Naive B cell (primary cell): Measurements from ENCODE around the gene RAPGEF3. TPM values are rescaled to one million over a fixed set of nuclear protein-coding genes. Genes with fewer than 3 reads are reported as not detected.

Source experiments
- ATAC-seq, 2 donors: fragments of 150-1000 bp; cut with Tn5 transposase; 2 replicates each; pipeline ENCODE4 v1.10.0; 2021; ENCODE audit warnings: low read depth in 2 of 2, mild to moderate bottlenecking in 2 of 2, moderate library complexity in 2 of 2
- DNase-seq: peaks from one replicate; pipeline ENCODE4 v3.0.0; 2022
- H3K27ac Mint-ChIP-seq, 6 donors: one replicate each; pipeline ENCODE4 v1.8.0; 2020 to 2022; ENCODE audit warnings: mild to moderate bottlenecking in 6 of 6, mixed read lengths in 6 of 6, moderate library complexity in 5 of 6, inconsistent platforms in 2 of 6
- H3K27me3 Mint-ChIP-seq, 3 donors: one replicate each; pipeline ENCODE4 v1.8.0; 2021 to 2022; ENCODE audit warnings: mixed read lengths in 3 of 3, mild to moderate bottlenecking in 1 of 3
- H3K36me3 Mint-ChIP-seq, 2 donors: one replicate each; pipeline ENCODE4 v1.8.0; 2020 to 2022; ENCODE audit warnings: mixed read lengths in 2 of 2, inconsistent platforms in 1 of 2, mild to moderate bottlenecking in 1 of 2
- H3K4me1 Mint-ChIP-seq, 3 donors: one replicate each; pipeline ENCODE4 v1.8.0; 2020 to 2022; ENCODE audit warnings: mixed read lengths in 3 of 3, inconsistent platforms in 1 of 3, mild to moderate bottlenecking in 1 of 3, moderate library complexity in 1 of 3
- H3K4me3 Mint-ChIP-seq, 8 donors: one replicate each; pipeline ENCODE4 v1.8.0; 2020 to 2022; ENCODE audit warnings: mild to moderate bottlenecking in 8 of 8, mixed read lengths in 8 of 8, moderate library complexity in 8 of 8, inconsistent platforms in 2 of 8
- H3K9me3 Mint-ChIP-seq, 7 donors: one replicate each; pipeline ENCODE4 v1.8.0; 2020 to 2022; ENCODE audit warnings: mixed read lengths in 7 of 7, mild to moderate bottlenecking in 5 of 7, inconsistent platforms in 2 of 7, moderate library complexity in 1 of 7
- polyA plus RNA-seq, 6 donors: library from polyadenylated mRNA; unstranded; fragments of 300-500 nt; fragmentation: Illumina TruSeq; gene quantifications; one replicate each; pipeline ENCODE4 v1.2.3, GENCODE V29; 2021; ENCODE audit warnings: low read depth in 6 of 6

Gene RAPGEF3
- polyA plus RNA-seq, 6 donors from 2014 or later, result 0.39 to 2.6 (median 0.52) TPM; not detected in 1

DNA sequence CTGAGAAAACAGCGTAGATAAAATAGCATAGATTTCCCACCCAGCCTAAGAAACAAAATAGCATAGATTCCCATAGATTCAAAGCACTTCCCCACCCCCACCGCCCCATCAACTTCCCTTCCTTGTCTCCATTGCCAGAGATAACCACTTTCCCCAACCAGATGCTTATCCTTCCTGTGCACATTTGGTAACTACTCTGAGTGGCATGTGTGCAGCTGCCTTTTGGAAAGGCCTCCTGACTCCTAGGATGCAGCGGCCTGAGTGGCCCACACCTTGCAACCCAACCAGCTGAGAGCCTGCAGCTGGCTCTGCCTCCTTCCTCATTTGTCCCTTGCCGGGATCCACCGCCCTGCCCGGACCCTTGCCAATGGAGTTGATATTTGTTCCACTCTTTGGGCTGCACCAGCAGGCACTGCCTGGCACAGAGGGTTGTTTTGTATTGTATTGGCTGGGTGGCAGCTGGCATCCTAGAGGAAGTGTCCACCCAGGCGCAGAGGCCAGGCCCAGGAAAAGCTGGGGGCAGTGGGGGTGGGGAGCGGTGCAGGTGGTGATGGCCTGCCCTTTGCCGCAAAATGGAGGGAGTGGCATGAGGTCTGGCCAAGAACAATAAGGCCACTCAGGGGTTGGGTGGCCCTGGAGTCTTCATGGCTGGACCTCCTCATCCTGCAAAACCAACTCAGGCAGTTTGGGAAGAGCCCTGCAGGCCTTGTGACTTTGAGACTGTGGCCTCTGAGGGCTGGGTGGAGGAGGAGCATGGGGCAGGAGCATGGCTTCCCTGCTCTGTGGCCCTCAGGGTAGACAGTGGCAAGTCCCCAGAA is 19.3 kb upstream of the RAPGEF3 start:
- ATAC-seq, result no peak

GRCh38 chr12:47777151-47777550 is 18.5 kb upstream of the RAPGEF3 start:
- Mint-ChIP-seq H3K27me3 (no peaks in the 10 kb centered on the region), H3K27ac (peak overlapping the region in 1 of 6 donors; percentile 88), H3K4me3 (peak overlapping the region in 1 of 8 donors; percentile 43), H3K9me3 (no peaks in the 10 kb centered on the region), H3K4me1 (peaks cover 30 to 53% (median 37%) of the 10 kb centered on the region in 3 donors), H3K36me3 (no peaks in the 10 kb centered on the region)
- DNase-seq (no peak), ATAC-seq (no peak)

More for the DNA sequence above, 19.3 kb upstream of the RAPGEF3 start:
- Mint-ChIP-seq H3K27ac (peak overlapping the region in 2 of 6 donors; percentile 39 to 42), H3K4me1 (peaks cover 29 to 46% (median 34%) of the 10 kb centered on the region in 3 donors), H3K9me3 (no peaks in the 10 kb centered on the region), H3K27me3 (no peaks in the 10 kb centered on the region), H3K36me3 (no peaks in the 10 kb centered on the region), H3K4me3 (no peak overlapping the region)
- DNase-seq, result no peak

DNA sequence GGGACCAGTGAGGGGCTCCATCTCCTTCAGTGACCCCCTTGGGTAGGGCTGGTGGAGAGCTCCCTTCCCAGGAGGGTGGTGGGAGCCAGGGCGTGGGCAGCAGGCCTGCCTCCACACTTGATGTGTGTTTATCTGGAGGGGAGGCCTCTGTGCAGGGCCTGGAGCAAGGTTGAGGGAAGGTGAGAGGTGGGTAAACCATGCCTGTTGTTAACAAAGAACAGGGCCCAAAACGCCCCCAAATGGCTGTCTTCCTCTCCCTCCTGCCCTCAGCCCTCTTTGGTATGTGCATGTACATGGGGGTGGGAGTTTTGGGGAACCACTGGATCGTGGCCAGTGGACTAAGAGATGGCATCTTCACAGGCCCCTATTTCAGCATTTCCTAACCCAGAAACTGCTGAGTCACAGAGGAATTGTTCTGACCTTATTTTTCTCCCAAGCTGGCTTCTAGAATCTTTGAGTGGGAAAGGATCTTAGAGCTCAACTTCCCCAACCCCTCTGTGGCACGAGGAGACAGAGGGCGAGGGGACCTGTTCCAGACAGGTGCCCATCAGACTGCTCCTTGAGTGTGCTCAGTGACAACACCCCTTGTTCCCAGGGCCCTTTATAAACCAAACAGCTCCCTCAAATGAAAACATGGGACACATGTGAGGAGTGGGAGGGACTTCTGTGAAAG is 17.9 kb upstream of the RAPGEF3 start:
- no peaks in the 10 kb centered on the region for H3K27me3 Mint-ChIP-seq

DNA sequence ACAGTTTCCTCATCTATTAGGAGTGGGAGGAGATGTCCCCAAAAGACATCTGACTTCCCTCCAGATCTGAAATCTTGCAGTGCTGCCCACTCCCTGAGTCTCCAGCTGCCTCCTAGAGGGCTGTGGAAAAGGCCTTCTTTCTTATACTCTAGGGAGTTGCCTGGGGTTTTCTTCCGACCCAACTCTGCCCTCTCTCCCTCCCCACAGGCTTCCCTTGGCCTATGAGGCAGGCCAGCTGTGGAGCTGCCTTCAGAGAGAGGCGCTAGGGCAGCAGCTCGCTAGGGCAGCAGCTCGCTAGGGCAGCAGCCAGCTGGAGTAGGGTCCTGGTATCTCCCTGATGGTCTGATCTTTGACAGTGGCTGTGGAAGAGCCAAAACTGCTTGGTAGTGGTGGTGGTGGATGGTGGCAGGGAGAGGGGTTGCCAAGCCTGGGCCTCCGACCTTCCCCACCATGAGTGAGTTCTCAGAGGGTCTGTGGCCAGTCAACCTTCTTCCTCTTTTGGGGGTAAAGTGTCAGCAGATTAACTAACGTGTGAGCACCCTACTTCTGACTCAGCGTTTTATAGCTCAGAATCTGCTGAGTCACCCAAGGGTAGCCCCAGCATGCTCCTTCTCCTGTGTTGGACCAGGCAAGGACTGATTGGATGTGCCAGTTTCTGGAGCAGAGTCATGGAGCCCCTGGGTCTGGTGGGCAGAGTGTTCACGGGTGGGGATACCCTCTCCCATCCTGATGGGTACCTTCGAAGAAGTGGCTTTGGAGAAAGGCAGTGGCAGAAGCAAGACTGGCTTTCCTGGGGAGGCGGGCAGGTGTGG is 16.6 kb upstream of the RAPGEF3 start:
- Mint-ChIP-seq H3K4me1 (peaks cover 27 to 53% (median 37%) of the 10 kb centered on the region in 3 donors), H3K27ac (peak overlapping the region in 2 of 6 donors; percentile 4 to 48), H3K4me3 (peak overlapping the region in 6 of 8 donors; percentile 32 to 95 (median 75)), H3K36me3 (no peaks in the 10 kb centered on the region), H3K9me3 (no peaks in the 10 kb centered on the region), H3K27me3 (no peaks in the 10 kb centered on the region)
- ATAC-seq, result no peak
- no peak for DNase-seq

More for the DNA sequence above, 17.9 kb upstream of the RAPGEF3 start:
- ATAC-seq, result no peak
- H3K9me3 Mint-ChIP-seq, result no peaks in the 10 kb centered on the region
- no peaks in the 10 kb centered on the region for H3K36me3 Mint-ChIP-seq
- peak overlapping the region in 1 of 6 donors; percentile 88 for H3K27ac Mint-ChIP-seq
- peaks cover 30 to 53% (median 37%) of the 10 kb centered on the region in 3 donors for H3K4me1 Mint-ChIP-seq
- DNase-seq, result no peak
- H3K4me3 Mint-ChIP-seq, result peak overlapping the region in 1 of 8 donors; percentile 43

DNA sequence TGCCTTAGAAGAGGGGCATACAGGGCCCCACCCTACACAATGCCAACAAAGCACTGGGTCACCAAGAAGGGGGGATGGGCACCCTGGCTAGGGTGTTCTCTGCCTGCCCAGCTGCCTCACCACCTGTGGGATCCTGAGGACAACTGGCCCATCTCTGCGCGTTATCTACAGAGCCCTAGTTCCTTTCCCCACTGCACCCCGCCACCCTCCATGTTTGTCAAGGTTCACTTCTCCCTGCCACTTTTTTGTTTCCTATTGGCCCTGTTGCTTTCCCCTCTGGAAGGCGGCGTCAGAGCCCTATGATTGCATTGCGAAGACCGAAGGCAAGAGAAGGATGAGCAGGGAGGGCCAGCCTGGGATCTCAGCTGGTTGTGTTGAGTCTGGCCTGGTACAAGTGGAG is 16.0 kb upstream of the RAPGEF3 start:
- Mint-ChIP-seq H3K9me3 (no peaks in the 10 kb centered on the region), H3K4me1 (peaks cover 27 to 53% (median 37%) of the 10 kb centered on the region in 3 donors), H3K4me3 (peak overlapping the region; percentile 32 to 95 (median 88)), H3K27me3 (no peaks in the 10 kb centered on the region), H3K36me3 (no peaks in the 10 kb centered on the region), H3K27ac (peak overlapping the region in 2 of 6 donors; percentile 22 to 72)
- no peak for ATAC-seq
- DNase-seq, result no peak

GRCh38 chr12:47773858-47774580 is 15.3 kb upstream of the RAPGEF3 start:
- ATAC-seq (no peak), DNase-seq (no peak)
- Mint-ChIP-seq H3K27me3 (no peaks in the 10 kb centered on the region), H3K4me1 (peaks cover 23 to 47% (median 31%) of the 10 kb centered on the region in 3 donors), H3K4me3 (peak overlapping the region; percentile 84 to 95 (median 91)), H3K9me3 (no peaks in the 10 kb centered on the region), H3K27ac (peak overlapping the region; percentile 50 to 96 (median 72)), H3K36me3 (no peaks in the 10 kb centered on the region)

DNA sequence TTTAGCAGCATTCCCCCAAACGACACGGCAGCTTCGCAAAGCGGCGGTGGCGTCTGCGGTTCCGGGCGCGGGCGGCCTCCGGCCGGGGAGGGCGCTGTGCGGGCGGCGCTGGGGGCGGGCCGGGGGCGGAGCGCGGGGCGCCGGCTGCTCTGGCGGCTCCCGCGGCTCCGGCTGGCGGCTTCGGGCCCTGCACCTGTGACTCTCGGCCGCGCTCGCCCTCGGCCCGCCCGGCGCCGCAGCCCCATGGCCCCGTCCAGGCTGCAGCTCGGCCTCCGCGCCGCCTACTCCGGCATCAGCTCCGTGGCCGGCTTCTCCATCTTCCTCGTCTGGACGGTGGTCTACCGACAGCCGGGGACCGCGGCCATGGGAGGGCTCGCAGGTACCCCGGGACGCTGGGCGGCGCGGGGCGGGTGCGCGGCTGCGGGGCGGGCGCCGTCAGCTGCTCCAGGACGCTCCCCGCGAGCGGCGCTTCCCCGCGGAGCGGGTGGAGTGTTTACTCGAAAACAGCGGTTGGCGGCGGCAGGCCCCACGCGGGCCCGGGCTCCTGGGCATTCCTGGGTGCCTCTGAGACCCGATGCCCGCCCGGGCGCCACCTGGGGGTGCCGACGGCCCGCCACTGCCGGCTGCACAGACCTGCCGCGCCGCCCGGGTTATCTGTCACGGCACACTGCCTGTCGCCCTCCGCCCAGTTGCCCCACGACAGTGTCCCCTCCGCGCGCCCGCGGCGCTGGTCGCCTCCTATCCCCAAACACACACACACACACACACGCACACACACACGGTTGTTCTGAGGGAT is 14.6 kb upstream of the RAPGEF3 start, which contains the start of gene SLC48A1:
Gene SLC48A1 (plus strand): TSS at position 177 of the 796 bp plus-strand sequence. CDS start 67 bp downstream, at position 244.
- Mint-ChIP-seq H3K27me3 (no peaks in the 10 kb centered on the region), H3K27ac (peak within 1 kb of the TSS; percentile 54 to 96 (median 86)), H3K4me1 (peaks cover 23 to 46% (median 27%) of the 10 kb centered on the region in 3 donors)

DNA sequence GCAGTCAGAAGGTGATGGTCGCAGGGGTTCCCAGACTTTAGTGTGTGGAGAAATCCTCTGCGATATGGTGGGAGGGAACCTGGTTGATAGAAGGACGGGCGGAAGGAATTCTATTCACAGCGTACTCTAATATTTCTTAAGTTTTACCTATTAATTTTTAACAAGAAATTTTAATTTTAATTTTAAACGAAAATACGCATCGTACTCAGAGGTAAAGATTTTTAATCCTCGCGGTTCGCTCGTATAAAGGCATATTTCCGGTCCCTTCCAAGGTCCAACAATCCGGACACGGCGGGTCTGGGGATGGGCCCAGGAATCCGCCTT is 14.0 kb upstream of the RAPGEF3 start:
- H3K27ac Mint-ChIP-seq, result peak overlapping the region in 5 of 6 donors; percentile 67 to 92 (median 84)
- H3K4me1 Mint-ChIP-seq, result peaks cover 19 to 41% (median 24%) of the 10 kb centered on the region in 3 donors

More for the DNA sequence above, 14.6 kb upstream of the RAPGEF3 start, which contains the start of gene SLC48A1:
- ATAC-seq (peak; percentile 90 to 92), DNase-seq (peak; percentile 83)
- H3K9me3 Mint-ChIP-seq, result no peaks in the 10 kb centered on the region
- peak within 1 kb of the TSS; percentile 84 to 95 (median 91) for H3K4me3 Mint-ChIP-seq
- H3K36me3 Mint-ChIP-seq, result no peaks in the 10 kb centered on the region

GRCh38 chr12:47772094-47772660 is 13.5 kb upstream of the RAPGEF3 start:
- Mint-ChIP-seq H3K27ac (peak overlapping the region in 5 of 6 donors; percentile 54 to 92 (median 84)), H3K9me3 (no peaks in the 10 kb centered on the region), H3K36me3 (no peaks in the 10 kb centered on the region), H3K27me3 (no peaks in the 10 kb centered on the region), H3K4me3 (peak overlapping the region in 7 of 8 donors; percentile 79 to 94 (median 87)), H3K4me1 (peaks cover 17 to 39% (median 24%) of the 10 kb centered on the region in 3 donors)
- no peak for DNase-seq
- ATAC-seq, result no peak

More for the DNA sequence above, 14.0 kb upstream of the RAPGEF3 start:
- no peaks in the 10 kb centered on the region for H3K36me3 Mint-ChIP-seq
- H3K27me3 Mint-ChIP-seq, result no peaks in the 10 kb centered on the region
- DNase-seq (no peak), ATAC-seq (no peak)
- H3K4me3 Mint-ChIP-seq, result peak overlapping the region in 7 of 8 donors; percentile 79 to 94 (median 89)
- H3K9me3 Mint-ChIP-seq, result no peaks in the 10 kb centered on the region

DNA sequence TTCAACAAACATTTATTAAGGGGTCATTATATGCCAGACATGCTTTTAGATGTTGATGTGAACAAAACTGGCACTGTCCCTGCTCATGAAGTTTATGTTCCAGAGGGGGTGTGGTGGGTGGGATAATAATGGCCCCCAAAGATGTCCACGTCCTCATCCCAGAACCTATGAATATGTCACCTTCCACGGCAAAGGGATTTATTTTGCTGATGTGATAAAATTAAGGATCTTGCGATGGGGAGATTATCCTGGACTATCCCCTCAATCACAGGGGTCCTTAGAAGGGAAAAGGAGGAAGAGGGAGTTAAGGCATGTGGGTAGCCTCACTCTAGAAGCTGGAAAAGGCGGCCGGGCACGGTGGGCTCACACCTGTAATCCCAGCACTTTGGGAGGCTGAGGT is 12.6 kb upstream of the RAPGEF3 start:
- no peaks in the 10 kb centered on the region for H3K9me3 Mint-ChIP-seq
- no peaks in the 10 kb centered on the region for H3K27me3 Mint-ChIP-seq
- H3K4me1 Mint-ChIP-seq, result peaks cover 17 to 38% (median 25%) of the 10 kb centered on the region in 3 donors
- H3K4me3 Mint-ChIP-seq, result peak overlapping the region in 7 of 8 donors; percentile 17 to 91 (median 43)
- DNase-seq, result no peak
- no peak for ATAC-seq
- no peak overlapping the region for H3K27ac Mint-ChIP-seq
- no peaks in the 10 kb centered on the region for H3K36me3 Mint-ChIP-seq

GRCh38 chr12:47770086-47770726 is 11.5 kb upstream of the RAPGEF3 start:
- H3K36me3 Mint-ChIP-seq, result no peaks in the 10 kb centered on the region
- no peak overlapping the region for H3K4me3 Mint-ChIP-seq
- ATAC-seq (no peak), DNase-seq (no peak)
- H3K27me3 Mint-ChIP-seq, result no peaks in the 10 kb centered on the region
- peaks cover 17 to 27% (median 22%) of the 10 kb centered on the region in 3 donors for H3K4me1 Mint-ChIP-seq
- H3K27ac Mint-ChIP-seq, result no peak overlapping the region
- H3K9me3 Mint-ChIP-seq, result no peaks in the 10 kb centered on the region
